Right forelimb (tissue), 1 donor: Measurements from ENCODE around the gene TNFSF8.

Source experiments
- DNase-seq: peaks from one replicate; pipeline ENCODE4 v3.0.0-alpha.2; 2018

The TNFSF8 gene

DNA sequence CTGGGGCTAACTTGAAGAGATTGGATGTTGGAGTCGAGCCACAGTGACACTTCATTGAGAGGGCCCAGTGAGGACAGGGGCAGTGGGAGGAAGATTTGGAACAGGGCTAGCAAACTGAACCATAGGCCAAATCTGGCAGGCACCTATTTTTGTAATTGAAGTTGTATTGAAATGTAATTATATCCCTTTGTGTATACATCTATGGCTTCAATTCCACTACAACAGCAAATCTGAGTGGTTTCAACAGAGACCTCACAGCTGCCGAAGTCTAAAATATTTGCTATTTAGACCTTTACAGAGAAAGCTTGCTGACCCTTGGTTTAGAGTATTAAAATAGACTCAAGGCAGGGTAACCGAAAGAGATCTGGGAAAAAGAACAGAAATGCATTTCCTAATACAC is 4.7 kb upstream of the TNFSF8 start:
- no peak for DNase-seq

GRCh38 chr9:114932502-114932901 is 2.1 kb upstream of the TNFSF8 start:
- DNase-seq, result no peak

- DNase-seq, result no peak
Observed at GRCh38 chr9:114931407-114931806, 1.0 kb upstream of the TNFSF8 start.

DNA sequence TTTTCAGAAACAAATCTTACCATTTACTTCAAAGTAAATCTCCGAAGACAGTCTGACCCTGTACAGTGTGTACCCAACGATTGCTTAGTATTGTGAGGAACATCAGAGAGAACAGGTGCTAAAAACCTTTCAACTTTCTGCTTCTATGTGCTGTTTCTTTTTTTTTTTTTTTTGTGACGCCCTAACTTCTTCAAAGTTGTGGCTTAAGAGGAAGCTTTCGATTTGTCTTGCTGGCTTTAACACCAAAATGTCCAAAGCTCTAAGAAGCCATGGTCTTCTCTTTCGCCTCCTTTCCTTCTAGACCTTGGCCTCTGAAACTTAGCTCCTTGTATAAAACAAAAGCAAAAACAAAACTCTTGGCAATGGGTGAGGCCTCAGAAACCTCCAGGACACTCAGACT is 1.2 kb downstream of the TNFSF8 start:
- DNase-seq, result no peak

DNA sequence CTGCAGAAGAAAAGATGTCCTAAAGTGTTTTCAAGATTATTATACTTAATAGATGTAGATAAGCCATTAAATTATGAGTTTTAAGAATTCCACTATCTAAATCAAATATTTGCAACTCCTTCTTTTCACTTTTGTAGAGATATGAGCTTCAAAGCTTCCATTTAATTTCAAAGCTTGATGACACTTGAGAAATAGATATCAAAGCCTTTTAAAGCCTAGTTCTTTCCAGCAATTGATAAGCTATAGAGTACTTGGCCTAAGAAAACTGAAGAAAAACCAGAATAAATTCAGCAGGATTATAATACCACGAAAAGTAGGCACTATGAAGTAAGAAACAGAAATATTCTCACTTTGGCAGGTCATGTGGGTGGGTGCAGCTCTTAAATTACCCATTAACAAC is 1.7 kb downstream of the TNFSF8 start:
- no peak for DNase-seq

- DNase-seq, result no peak
Observed at GRCh38 chr9:114928136-114928535, 2.3 kb downstream of the TNFSF8 start.

DNA sequence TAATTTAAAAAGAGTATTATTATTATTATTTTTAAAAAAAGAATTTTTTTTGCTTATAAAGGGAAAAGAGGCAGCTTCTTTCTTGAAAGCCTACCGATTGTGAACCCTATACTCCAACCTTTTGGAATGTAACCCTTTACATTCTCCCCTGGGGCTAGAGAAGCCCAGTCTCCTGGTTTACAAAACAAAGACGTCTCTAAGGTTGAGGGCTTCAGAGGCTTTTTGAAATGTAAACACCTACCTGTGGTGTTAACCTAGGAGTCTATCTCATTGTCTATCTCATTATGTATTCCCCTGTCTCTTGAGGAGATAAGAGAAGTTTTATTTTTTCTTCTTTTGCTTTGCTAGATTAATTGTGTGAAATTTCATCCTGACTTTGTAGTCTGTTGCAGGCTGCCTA is 4.7 kb downstream of the TNFSF8 start:
- DNase-seq, result no peak

- DNase-seq, result no peak
Observed at GRCh38 chr9:114925039-114925438, 5.4 kb downstream of the TNFSF8 start.

GRCh38 chr9:114924327-114924726 is 6.1 kb downstream of the TNFSF8 start:
- DNase-seq, result no peak

DNA sequence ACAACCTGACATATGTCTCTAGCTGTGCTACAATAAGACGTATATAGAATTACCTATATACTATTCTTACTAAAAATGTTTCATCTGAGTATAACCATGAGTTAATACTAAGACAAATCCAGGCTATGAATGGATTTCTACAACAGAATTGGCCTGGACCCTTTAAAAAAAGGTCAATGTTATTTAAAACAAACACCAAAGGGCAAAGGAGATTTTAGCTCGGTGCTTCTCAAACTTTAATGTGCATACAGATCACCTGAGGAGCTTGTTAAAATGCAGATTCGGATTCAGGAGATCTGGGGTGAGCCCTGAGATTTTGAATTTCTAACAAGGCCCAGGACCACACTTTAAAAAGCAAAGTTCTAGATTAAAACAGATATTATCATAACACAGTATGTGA is 6.5 kb downstream of the TNFSF8 start:
- no peak for DNase-seq

DNA sequence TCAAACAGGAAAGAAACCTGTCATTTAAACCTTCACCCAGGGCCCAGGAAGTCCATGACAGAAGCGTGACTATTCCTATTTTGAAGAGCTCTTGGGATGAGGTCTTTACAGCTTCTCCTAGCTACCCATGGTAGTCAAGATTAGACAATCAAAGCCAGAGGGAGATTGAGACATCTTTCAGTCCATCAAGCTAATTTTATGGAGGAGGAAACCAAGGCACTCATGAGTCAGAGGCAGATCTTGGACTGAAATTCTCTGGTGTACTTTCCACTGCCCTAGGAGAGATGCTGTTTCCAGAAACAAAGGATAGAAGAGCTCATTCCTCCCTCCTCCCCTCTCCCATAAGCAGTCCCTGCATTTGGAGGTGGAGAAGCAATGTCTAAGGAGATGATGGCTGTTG is 9.2 kb downstream of the TNFSF8 start:
- DNase-seq, result no peak

DNA sequence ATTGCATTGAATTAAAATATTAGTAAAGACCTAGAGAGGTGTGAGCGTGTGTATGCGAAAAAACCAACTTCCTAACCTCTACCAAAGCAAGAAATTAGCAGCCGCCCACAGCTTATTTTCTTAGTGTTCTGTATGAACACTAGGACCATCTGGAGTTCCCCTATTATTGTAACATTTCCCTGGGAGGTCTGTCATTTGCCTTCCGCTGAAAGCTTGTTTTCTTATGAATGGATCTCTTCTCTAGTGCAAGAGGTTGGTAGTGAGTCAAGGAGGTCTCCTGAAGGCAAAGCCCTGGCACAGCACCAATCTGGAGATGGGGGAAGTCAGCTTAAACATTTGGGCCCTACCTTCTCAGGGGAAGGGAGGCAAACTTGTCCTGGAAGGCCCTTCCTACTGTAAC is 10.8 kb downstream of the TNFSF8 start:
- no peak for DNase-seq

- DNase-seq, result no peak
Observed at GRCh38 chr9:114916481-114916880, 13.9 kb downstream of the TNFSF8 start.

DNA sequence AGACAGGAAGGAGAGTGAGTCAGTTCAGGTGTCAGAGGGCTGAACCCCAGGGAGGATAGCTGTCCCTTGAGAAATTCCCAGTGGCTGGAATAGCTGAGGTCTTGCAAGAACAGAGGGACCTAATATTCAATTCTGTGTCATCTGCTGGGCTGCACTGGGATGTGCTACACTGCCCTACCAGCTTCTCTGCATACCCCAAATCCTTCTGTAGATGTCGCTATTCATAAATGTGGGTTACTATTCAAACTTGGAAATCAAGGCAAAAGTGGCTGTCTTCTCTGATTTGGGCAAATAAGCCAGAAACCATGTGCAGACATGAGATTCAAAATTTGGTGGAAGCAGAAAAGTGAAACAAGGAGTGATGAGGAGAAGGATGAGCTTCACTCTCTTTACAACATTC is 16.3 kb downstream of the TNFSF8 start:
- DNase-seq, result no peak

DNA sequence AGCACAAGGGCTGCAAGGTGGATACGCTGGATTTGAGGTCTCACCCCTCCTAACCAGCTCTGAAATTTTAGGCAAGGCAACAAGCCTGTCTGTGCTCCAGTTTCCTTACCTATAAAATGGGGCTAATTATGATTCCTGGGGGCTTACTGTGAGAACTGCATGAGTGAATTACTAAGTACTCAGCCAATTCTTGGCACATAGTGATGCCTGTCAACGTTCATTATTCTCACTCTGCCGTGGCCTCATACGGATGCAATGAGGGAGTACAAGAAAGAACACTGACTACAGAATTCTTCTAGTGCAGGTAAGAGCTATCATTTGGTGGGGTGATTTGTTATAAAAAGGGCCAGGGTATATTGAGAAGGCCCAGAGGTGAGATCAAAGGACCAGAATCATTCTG is 16.7 kb downstream of the TNFSF8 start:
- DNase-seq, result no peak

DNA sequence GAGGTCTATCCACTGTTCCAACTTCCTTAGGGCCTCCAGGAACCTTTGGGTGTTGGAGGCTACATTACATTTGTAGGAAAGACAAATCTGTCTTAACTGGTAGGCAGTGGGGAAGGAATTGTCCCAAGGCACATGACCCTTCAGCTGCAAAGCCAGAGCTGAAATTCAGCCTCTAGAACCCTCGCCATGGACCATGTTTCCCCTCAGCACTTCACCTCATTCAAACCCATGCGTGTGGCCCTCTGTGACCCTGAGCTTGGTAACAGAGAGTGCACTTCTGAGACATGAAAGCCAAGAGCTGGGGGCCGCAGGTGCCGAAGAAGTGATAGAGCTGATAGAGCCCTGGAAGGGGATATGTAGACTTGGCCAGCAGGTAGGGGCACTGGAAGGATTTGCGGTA is 17.2 kb downstream of the TNFSF8 start:
- no peak for DNase-seq

DNA sequence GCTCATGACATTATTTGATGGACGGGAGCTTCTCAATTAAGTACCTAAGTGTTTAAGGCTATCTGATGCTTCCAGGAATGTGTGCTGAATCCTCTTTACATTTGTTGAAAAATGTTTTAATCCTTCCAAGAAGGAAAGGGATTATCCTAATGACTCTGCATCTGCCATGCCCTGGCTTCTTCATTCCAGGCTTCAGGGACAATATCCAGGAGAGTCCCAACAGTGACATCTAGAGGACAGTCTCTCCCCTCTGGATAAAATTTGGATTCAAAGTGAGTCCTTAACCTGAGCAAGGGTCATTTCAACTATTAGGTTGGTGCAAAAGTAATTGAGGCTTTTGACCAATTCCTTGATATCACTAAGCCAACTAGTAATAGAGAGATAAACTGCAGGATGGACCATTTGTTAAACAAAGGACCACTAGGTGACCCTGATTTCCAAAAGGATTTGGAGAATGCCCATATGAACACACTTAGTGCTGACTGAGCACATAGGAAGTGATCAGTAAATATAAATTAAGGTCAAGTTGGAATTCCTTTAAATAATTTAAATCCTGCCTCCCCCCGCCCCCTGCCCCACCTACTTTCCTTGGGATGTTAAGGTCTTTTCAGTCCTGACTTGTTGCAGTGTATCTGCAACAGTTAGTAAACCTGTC is 19.1 kb downstream of the TNFSF8 start:
- no peak for DNase-seq

DNA sequence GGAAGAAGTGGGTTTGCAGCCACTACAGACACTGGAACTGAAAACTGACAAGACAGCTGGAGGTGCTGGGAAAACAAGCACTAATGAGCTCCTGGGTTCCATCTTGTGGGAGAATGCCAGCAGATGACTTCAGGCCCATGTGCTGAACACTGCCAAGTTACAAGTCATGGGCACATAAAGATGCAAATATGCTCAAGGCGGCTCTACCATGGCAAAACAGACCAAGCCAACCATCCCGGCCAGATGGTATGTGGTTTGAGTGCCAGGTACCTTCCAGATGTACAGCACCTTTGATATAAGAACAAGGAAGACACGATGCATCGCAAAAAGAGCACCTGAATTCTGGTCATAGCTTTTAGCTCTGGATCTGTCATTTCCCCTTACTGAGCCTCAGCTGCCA is 19.9 kb downstream of the TNFSF8 start:
- DNase-seq, result no peak

- DNase-seq, result no peak
Observed at GRCh38 chr9:114909661-114910060, 20.7 kb downstream of the TNFSF8 start.

DNA sequence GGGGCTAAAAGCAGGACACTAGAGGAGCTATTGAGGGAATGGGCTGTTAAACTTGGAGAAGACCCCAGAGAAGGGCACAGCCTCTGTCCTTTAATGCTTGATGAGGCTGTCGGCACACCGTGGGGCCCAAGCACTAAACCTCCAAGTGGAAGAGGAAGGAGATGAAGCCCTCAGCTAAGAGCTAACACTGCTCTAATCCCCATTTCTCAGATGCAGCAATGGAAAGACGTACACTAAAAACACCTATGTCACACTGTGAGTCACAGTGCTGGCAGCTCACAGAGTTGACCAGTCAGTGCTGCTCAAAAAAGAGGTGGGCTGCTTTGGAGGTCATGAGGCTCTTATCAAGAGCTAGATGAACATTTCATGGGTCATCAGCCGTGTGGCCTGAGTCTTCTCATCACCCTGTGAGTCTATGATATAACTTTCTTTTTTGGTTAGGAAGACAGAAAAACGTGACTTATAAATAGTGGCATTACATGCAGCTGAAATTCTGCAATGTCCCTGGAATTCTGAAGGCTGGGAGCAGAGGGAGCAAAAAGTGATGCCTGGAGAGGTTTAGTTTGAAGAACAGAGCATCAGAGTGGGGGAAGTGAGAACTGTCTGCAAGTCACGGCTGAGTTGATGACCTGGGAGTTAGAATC is 21.5 kb downstream of the TNFSF8 start:
- no peak for DNase-seq

DNA sequence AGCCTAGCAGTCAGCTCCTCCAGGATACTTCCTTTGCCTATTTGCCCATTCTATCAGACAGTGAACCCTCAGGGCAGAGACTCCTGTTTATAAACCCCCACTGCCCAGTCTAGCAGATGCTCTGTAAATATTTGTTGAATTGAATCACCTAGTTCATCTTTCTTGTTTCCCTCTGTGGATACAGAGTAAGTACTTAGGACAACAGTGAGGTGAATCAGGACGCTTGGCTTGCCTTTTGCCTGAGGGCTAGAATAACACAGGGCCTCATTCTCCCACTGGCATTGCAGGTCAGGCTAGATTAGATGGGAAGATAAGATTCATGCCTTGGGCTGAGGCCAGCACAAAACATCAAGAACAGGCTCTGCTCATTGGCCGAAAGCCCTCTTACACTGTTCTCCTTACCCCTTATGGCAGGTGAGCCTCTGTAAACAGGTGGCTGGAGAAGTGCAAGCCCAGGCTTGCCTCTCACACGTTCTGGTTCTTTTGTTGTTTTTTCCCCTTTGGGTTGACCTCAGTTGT is 22.2 kb downstream of the TNFSF8 start:
- DNase-seq, result no peak

GRCh38 chr9:114906922-114907571 is 23.3 kb downstream of the TNFSF8 start:
- DNase-seq, result no peak

GRCh38 chr9:114905170-114905940 is 25.0 kb downstream of the TNFSF8 start:
- DNase-seq, result no peak
